H1 (cell line): Measurements from ENCODE around the gene UNC50. TPM values are rescaled to one million over a fixed set of nuclear protein-coding genes. Genes with fewer than 3 reads are reported as not detected.

Experiments used
- BACH1 ChIP-seq: IDR thresholded peaks from 2 replicates; pipeline ENCODE4 v1.6.1; 2012; ENCODE audit warnings: low read length, improper control_type of control experiment
- CTCF ChIP-seq, 3 experiments: IDR thresholded peaks; 1 replicate in 2 of 3; 2 replicates in 1 of 3; pipeline versions ENCODE4 v1.5.1 to v1.6.1; 2011; ENCODE audit warnings: low read length in 3 of 3, mild to moderate bottlenecking in 3 of 3, inconsistent platforms in 2 of 3, low read depth in 1 of 3, moderate library complexity in 1 of 3; ENCODE audit not compliant: insufficient read depth in 1 of 3; ENCODE audit errors: control extremely low read depth in 1 of 3
- GTF2F1 ChIP-seq: IDR thresholded peaks from 2 replicates; pipeline ENCODE4 v1.6.1; 2012; ENCODE audit warnings: low read depth, low read length, improper control_type of control experiment, borderline replicate concordance
- HDAC2 ChIP-seq, 2 experiments: fragments of 300-600 bp in 1 of 2; sonication (generic) in 1 of 2; IDR thresholded peaks; 2 replicates each; pipeline ENCODE4 v1.6.1; 2011 to 2012; ENCODE audit warnings: low read depth in 2 of 2, low read length in 2 of 2, mild to moderate bottlenecking in 2 of 2, moderate library complexity in 2 of 2, borderline replicate concordance in 1 of 2, inconsistent platforms in 1 of 2
- KDM4A ChIP-seq: IDR thresholded peaks from one replicate; pipeline ENCODE4 v1.7.1; 2012; ENCODE audit warnings: low read depth, mild to moderate bottlenecking, moderate library complexity, low read length, inconsistent platforms; ENCODE audit not compliant: severe bottlenecking
- POLR2A ChIP-seq, 2 experiments: IDR thresholded peaks; 1 replicate in 1 of 2; 2 replicates in 1 of 2; pipeline ENCODE4 v1.6.1; 2011; ENCODE audit warnings: low read depth in 2 of 2, low read length in 2 of 2, mild to moderate bottlenecking in 2 of 2; ENCODE audit errors: control extremely low read depth in 1 of 2
- TAF7 ChIP-seq: optimal IDR thresholded peaks from 2 replicates; pipeline ENCODE3; 2011; ENCODE audit warnings: low read depth, mild to moderate bottlenecking, inconsistent platforms, low read length, moderate library complexity, borderline replicate concordance
- polyA plus RNA-seq, 7 experiments: library from polyadenylated mRNA; depleted of rRNA in 3 of 7; stranded (reverse) in 5 of 7; unstranded in 2 of 7; fragments of >200 nt in 5 of 7; fragments of 200-250 nt in 2 of 7; gene quantifications; 1 replicate in 5 of 7; 2 replicates in 1 of 7; 4 replicates in 1 of 7; pipeline versions ENCODE4 v1.2.1 to v1.2.3, GENCODE V29; 2011 to 2013; ENCODE audit warnings: missing spikeins in 2 of 7, mixed read lengths in 2 of 7
- total RNA-seq: library from RNA; stranded (reverse); fragmentation: NEBNext Ultra II Directional; extraction: Animal tissue kit (Norgen Biotek cat#: 25700); gene quantifications from 2 replicates; pipeline ENCODE4 v1.2.1, GENCODE V29; 2021

The UNC50 gene
- total and polyA plus RNA-seq, 2 of the 8 experiments (the other 6 are each of a cell fraction or from before 2014, with no cell fraction given) = 33.4 to 58.5 TPM

- TF ChIP-seq KDM4A (peak; percentile 81), TAF7 (peak; percentile 27), BACH1 (no peak; the same call in 1 of the 2 replicates), GTF2F1 (0 out of 2 replicates have a peak, but pooled peaks have one; percentile 24), CTCF (IDR thresholded peaks at IDR 0.05; ENCODE audit: control extremely low read depth in 1 of 3, insufficient read depth in 1 of 3, low read depth in 1 of 3, low read length in 3 of 3) (no peak), HDAC2 (IDR thresholded peaks at IDR 0.05; ENCODE audit: borderline replicate concordance in 1 of 2, low read depth in 2 of 2, low read length in 2 of 2) (peak in 1 of 2 experiments; percentile 81; a peak in 2 of 4 replicates), POLR2A (IDR thresholded peaks at IDR 0.05; ENCODE audit: control extremely low read depth in 1 of 2, low read depth in 2 of 2, low read length in 2 of 2) (peak; percentile 65 to 91)
These were observed at the start of gene UNC50, which contains the start of gene COA5 (continued) for GRCh38 chr2:98608116-98608961.
